ENCODE results near the gene EMC8. TPM values are rescaled to one million over a fixed set of nuclear protein-coding genes. Genes with fewer than 3 reads are reported as not detected.

Gene EMC8
- total and polyA plus RNA-seq, 10 of the 15 experiments (the other 5 are each of a cell fraction or from before 2014, with no cell fraction given) = 7.8 to 62.0 (median 33.5) TPM

- TF ChIP-seq NFYA (IDR thresholded peaks at IDR 0.05; ENCODE audit: borderline replicate concordance, low read depth, low read length) (no peak), ZNF384 (IDR thresholded peaks at IDR 0.05; ENCODE audit: borderline replicate concordance, low read depth, low read length) (no peak), NFYB (IDR thresholded peaks at IDR 0.05; ENCODE audit: insufficient read depth, low read depth, low read length) (no peak), CBX3 (IDR thresholded peaks at IDR 0.05; ENCODE audit: borderline replicate concordance, low read depth) (no peak), ETV6 (conservative IDR thresholded peaks at IDR 0.05 in 1 of 2, IDR thresholded peaks at IDR 0.05 in 1 of 2; ENCODE audit: borderline replicate concordance in 1 of 2, low read depth in 1 of 2) (no peak), MLLT1 (IDR thresholded peaks at IDR 0.05) (no peak), RELB (IDR thresholded peaks at IDR 0.05; ENCODE audit: low read depth) (no peak)
Measured at GRCh38 chr16:85757341-85757822, 42.0 kb downstream of the EMC8 start (continued).

Measured in GM12878 (cell line).